GM21619 (cell line): ENCODE measurements around the gene MAN1C1.
"Not testable (repeated sequence)": the region's sequence is repeated elsewhere in the genome, so short reads cannot be mapped to it uniquely, and the experiment has no call there.

ENCODE experiments used
- ATAC-seq: cut with Tn5 transposase; IDR thresholded peaks from one replicate; pipeline ENCODE4 v1.9.1; 2021; ENCODE audit not compliant: unreplicated experiment

The MAN1C1 gene

DNA sequence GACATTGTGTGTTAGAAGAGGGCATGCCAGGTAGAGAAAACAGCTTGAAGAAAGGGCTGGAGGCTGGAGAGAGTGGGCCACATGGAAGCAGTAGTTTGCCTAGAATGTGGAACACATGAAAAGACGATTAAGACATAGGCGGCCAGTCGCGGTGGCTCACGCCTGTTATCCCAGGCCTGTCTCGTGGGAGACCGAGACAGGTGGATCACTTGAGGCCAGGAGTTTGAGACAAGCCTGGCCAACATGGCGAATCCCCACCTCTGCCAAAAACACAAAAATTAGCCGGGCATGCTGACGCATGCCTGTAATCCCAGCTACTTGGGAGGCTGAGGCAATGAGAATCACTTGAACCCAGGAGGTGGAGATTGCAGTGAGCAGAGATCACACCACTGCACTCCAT, 118.4 kb downstream of the MAN1C1 start:
- not testable (repeated sequence) for ATAC-seq

DNA sequence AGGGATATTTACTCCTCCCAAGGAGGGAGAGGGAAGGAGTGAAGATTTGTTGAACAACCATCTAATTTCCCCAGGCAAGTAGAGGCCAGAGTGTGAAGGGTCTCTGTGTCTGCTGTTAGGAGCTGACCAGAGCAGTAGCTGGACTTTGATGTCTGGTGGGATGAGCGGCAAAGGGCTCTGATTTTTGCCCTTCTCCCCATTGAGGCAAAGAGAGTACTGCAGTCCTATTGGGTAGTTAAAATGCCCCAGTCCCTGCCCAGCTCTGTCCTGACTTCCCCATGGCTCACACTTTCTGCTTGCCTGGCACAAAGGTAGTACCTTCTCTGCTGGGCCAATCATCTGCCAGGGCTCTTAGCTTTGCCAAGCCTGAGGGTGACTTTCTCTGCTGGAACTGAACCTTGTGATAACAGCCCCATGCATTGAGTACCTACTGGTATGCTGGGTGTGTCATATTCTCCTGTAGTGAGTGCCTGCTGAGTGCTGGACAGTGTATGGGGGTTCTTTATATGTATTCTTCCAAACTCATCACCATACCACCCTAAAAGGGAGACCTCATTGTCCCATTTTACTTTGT, 119.5 kb downstream of the MAN1C1 start:
- no peak for ATAC-seq

DNA sequence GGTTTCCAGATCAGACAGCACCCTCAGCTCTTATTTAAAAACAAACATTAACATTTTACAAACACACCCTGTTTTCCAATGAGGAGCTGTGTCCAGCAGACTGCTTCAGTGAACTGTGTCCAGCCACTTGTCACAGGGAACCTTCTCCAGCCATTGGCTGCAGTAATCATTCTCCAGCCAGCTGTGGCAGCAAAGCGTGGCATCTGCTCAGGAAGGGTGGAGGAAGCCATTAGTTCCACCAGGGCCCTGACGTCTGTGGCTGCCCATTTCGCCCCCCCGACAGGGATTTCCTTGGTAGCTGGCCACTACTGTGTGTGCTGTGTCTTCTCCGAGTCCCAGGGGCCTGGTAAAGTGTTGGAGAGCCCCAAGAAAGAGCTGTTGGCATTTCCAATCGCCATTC, 120.5 kb downstream of the MAN1C1 start:
- ATAC-seq, result no peak

DNA sequence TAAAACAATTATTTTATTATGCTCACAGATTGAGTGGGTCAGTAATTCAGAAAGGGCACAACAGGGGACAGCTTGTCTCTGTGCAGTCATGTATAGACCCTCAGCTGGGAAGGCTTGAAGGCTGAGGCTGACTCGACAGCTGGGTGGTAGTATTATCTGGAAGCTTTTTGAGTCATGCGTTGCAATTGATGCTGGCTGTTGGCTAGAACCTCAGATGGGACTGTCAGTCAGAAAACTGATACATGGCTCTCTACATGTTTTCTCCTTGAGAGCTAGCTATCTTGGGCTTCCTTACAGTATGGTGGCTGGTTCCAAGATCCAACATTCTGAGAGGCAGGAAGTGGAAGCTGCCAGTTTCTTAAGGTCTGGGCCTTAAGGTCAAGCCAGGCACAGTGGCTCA, 121.9 kb downstream of the MAN1C1 start:
- no peak for ATAC-seq

DNA sequence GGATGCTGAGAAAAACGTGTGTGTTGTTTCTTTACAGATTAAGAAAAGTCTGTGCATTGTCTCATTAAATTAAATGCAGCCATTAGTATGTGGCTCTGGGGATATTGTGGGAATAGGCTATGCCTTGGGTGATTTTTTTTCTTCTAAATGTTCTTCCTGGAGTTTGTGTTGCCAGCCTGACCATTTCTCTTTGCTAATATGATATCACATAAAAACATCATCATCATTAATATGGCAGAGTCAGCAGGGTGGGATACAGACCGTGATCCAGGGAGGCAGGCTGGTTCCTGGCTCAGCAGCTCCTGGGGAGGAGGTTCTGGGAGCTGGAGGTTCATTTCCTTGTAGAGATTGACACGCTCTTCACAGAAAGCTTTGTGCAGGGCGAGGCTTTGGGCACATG, 122.8 kb downstream of the MAN1C1 start:
- ATAC-seq, result no peak

DNA sequence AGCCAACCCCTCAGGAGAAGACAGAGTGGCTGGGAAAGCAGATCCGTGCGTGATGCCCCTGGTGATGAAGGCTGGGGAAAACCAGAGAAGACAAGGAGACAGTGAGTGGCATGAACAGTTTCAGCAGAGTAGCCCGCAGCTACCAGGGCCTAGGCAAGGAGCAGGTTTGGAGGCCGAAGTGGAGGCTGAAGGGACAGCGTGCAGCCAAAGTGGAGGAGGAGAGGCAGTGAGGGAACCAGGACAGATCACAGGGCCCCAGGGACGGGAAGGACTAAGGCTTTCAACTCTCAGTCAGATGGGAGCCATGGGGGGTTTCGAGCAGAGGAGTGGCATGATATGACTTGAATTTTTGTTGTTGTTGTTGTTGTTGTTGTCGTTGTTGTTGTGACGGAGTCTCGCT, 123.5 kb downstream of the MAN1C1 start:
- ATAC-seq, result no peak

DNA sequence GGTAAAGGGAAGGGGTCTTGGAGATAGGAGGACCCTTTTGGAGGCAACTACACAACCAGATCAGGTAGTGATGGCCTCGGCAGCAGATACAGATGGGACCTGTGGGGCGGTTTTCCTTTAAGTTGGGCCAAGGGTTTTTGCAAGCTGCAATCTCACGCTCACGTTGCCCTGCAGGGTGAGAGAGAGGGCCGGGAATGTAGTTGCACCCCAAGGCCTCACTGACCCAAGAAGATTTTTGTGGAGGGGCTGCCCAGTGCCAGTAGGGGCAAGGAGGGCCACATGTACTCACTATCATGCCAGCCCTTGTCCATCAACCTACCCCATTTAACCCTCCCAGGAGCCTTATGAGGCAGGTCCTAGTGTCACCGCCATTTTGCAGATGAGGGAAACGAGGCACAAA, 125.7 kb downstream of the MAN1C1 start:
- ATAC-seq, result no peak

DNA sequence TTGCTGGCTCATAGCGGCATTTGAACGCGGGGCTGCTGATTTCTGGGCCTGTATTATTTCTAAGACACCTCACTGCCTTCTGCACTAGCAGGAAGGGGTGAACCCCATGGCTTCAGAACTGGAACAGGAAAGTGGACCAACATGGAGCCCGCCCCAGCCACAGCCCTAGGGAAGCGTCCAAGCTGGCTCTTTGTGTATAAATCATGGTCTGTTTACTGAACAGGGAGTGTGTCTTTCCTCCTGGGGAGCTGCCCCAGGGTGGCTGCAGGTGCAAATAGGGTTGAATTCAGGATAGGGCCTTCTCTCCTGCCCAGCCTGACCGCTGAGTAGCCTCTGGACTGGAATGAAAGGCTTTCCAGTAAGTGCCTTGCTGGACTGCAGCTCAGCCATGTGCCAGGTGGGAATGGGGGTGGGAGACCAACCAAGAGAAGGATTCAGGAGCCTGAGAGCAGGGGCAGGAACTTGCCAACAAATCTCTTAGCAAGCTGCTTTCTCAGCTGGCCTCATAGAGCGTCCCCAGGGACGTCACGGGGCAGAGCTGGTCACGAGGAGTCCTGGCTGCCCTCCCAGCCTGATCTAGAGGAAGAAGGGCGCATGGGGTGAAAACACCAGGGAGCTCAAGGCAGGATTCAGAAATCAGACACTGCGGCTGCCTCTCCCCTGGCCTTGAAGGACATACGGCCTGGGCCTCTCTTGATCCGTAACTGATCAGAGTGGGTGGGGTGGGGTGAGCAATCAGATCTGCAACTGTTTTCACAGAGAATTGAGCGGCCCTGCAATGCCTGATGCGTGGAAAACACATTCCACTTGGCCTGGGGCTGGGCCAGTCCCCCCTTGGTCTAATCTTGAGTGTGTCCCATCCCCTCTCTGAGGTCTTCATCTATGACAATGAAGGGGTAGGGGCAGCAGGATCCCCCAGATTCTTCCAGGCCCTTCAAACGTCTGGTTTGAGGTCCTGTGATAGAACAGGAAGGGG, 126.9 kb downstream of the MAN1C1 start:
- ATAC-seq, result no peak

DNA sequence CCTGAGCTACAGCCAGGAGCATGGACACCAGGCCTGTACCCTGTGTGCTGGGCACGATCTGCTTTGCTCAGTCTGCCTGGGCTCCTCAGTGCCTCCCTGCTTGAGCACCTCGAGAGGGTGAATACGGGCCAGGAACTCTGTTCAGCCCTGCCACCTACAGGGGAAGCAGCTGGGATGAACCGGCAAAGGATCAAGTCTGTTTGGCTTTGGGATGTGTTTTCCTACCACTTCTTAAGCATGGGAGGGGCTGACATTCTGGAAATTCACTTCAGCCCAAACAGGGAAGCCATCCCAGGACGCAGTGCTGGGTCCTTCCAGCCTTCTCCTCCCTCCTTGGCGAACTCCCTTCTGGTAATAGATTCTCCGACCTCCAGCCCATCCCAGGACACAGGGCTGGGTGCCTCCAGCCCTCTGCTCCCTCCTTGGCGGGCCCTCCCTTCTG, 127.6 kb downstream of the MAN1C1 start:
- no peak for ATAC-seq

DNA sequence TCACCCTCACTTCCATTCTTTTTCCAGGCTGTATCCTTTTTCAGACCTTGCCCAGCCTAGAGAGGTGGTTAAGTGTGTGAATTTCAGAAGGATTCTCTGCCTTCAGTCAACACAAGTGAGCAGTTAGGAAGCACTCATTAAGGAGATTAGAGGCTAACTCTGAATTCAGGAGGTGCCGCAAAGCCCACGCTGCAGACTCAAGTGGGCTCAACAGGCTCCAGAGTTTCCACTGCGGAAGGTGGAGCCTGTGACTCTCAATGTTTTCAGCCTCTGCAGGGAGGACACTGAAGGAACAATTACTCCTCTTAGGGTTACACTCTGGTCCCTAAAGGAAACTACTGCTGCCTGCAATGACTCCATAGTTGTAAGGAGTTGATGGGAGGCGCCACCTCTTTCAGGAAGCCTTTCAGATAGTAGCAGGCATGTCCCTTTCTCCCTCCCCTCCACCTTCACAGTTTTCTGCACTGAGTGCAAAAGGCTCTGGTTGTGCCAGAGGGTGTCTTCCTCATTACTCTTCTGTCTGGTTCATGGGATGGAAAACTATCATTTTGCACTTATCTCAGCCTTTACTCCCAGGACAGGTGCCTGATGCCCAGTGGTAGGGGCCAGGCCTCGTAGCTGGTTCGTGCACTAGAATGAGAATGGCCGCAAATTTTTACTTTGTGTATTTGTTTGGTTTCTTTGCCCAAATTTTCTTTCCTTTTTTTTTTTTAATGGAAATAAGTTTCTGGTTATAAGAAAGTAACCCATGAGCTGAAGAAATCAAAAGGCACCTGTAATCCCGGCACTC, 128.2 kb downstream of the MAN1C1 start:
- ATAC-seq, result no peak

DNA sequence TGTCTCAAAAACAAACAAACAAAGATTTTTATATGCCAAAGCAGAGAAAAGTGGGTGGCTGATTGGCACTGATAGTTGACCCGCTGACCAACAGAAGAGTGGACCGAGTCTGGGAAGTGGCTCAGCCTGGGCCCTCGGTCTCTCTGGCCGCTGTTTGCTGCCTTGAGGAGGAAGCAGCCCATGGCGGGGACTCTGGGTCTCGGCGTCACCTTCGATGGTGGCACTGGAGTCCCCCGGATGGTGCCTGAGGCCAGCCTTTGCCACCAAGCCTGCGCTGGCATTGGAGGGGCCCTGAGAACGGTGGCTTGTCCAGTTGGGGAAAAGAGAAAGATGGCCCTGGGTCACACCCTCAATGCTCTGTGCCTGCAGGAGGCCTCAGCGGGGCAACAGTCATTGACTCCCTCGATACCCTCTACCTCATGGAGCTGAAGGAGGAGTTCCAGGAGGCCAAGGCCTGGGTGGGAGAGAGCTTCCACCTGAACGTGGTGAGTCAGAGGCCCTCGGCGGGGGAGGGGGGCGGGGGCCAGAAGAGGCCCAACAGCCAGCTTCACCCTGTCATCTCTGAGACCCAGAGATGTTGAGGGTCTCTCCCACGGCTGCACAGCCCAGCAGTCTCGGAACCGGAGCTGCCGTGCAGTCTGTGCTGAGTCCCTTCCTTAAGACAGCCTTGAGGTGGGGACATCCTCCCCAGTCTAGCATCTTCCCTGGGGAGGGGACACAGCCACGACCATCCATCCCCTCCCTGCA, 129.9 kb downstream of the MAN1C1 start:
- ATAC-seq, result no peak

DNA sequence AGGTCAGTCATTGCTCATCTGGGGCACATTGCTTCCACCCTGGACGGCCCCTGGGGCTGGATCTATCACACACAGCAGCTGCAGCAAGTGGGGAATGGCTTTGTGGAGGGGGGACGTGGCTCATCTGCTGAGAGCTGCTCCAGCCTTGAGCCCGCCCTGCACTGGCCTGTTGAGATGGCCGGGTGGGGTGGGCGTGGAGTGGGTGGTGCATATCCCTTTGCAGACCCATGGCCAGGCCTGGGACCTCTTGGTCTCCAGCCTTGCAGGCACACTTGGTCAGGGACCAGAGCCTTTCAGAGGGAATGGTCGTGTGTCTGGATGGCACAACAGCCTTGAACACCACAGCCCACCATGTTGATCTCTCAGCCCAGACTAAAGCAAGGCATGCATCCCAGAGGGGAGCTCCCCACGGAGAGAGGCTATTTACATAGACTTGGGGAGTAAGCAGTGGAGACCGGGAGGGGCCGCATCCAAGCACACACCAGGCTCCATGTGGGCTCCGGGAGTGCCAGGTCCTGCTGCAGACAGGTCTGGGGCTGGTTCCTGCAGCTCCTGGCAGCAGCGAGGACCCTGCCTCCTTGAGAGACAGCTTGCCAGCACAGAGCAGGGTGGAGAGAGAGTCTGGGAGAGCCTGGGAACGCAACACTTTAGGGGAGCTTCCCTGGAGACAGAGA, 130.6 kb downstream of the MAN1C1 start:
- ATAC-seq, result no peak

DNA sequence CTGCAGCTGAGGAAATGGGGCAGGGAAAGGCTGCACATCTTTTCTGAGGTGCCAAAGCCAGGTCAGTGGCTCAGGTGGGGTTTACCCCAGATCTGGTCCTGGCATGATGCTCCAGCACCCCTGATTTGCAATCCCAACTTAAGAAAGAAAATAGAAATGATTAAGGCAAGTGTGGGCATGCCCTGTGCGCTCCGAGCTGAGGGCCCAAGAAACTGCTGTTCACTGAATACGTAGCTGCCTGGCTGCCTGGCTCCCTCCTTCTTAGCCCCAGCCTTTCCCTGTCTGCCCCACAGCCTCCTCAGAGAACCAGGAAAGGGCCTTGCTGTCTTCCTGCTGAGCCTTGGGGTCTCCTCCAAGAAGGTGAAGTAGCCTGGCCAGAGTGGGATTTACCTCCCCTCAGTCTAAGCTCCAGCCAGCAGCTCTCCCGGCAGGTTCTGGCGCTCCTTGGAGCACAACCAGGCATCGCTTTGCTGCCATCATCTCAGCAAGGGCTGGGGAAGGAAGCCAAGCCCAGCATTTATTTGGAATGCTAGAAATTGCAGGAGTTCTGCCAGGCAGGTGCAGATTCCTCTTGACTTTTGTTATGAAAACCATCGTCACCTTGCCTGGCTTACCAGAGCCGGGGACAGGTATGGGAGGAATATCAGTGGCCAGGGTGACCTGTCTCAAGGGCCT, 132.1 kb downstream of the MAN1C1 start:
- no peak for ATAC-seq

DNA sequence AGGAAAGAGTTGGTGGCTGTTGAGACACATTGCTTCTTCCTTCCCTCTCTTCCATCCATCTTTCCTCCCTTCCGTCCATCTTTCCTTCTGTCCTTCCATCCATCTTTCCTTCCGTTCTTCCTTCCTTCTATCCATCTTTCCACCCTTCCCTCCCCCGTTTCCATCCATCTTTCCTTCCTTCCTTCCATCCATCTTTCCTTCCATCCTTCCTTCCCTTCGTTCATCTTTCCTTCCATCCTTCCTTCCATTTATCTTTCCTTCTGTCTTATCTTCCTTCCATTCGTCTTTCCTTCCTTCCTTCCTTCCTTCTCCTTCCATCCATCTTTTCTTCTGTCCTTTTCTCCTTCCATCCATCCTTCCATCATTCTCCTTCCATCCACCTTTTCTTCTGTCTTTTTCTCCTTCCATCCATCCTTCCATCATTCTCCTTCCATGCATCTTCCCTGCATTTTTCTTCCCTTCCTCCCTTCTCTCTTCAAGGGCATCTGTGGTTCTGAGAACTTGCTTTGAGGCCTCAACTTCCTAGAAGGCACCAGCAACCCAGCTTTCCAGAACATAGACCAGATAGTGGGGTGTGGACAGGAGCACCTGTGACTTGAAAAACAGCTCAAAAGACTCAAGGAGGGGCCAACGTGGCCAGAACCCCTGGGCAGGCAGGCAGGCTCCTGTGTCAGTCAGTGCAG, 134.5 kb downstream of the MAN1C1 start:
- ATAC-seq, result no peak

DNA sequence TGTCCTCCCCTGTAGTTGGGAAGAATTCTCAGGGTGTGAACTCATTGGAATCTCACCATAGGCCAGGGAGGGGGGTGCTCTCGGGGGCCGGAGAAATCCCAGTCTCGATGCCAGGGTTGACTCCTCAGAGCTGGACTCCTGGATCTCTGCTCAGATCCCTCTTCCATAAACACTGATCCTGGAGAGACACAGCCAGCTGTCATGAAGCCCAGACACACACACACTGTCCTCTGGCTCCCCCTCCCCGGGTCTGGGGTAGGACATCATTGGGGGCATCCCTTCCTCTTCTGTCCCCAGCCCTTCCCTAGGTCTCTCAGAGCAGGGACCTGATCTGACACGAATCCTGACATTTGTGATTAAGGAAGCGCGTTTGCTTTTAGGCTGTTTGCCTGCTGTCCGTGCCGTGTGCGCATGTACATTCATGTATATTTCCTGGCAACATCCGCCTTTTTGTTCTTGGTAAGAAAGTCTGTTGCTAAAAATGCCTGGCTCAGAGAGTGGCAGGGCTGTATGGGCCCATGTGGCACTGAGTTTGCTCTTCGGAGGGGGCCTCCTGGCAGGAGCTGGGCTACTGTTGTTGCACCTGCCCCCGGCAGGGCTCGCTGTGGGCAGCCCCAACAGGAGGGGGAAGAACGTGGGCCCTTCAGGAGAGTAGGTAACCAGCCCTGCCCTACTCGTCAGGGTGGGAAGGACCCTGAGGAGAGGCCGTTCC, 138.0 kb downstream of the MAN1C1 start:
- ATAC-seq, result no peak

DNA sequence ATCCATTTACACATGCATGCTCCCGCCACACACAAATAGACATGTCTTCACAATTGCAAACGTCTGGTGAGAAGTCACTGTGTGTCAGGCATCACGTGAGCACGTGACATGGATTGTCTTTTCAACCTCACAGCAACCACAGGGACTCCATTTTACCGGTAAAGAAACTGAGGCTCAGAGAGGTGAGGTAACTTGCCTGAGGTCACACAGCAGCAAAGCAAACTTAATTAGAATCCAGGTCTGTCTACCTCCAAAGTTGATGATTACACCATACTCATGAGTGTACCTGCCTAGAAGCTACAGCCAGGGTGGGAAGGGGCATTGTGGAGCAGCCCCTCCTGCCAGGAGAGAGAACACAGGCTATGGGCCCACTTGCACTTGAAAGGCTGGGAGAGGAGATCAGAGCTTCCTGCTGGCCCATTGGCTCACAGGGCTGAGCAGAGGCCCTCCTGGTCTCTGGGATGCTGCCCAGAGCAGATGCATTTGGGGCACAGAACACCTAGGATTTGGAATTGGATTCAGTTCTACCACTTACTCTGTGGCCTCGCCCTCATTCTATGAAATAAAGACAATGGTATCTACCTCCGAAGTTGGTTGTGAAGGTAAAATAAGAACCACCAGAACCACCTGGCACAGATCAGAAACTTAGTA, 139.0 kb downstream of the MAN1C1 start:
- ATAC-seq, result no peak

DNA sequence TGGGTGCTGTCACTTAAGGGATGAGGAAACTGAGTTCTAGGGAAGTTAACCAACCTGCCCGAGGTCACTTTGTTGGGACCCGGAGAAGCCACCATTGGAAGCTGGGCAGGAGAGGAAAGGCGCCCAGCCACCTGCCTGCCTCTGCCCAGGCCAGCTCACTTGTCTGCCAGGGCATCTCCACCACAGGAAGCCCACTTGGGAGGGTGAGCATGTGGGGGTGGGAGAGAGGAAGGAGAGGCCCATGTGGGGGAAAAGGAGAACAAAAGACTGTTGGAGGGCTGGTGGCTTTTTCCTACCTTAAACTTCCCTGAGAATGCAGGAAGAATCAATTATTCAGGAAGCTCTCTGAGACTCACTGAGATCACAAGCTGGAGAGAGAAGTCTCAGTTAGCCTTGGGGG, 139.6 kb downstream of the MAN1C1 start:
- ATAC-seq, result no peak

DNA sequence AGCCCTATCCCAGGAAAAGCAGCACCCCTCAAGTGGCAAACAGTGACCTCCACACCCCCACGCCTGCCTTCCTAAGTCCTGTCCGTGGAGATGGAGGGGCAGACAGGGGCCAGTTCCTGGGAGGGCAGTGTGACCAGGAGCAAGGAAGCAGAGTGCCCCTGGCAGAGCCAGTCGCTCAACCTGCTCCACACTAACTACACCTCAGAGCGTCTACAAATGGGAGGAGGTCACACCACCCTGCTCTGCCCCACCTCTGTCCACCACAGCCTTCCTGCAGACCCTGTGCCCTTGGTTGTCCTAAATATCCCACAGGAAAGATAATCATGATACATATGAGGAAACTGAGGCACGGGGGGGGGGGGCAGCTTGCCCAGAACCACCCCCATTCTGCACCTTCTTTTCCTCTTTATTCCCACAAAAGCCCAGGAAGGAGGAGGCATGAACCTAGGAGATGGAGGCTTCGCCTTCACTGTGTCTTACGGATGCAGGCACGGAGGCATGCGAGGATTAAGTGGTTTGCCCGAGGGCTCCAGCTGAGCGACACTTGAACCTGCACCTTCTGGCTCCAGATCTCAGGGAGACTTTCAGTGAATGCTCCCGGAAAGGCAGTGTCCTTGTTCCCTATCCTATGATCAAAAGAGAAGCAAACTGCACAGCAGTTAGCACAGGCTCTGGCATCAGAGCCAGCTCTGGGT, 140.7 kb downstream of the MAN1C1 start:
- no peak for ATAC-seq
